GM12875 (cell line): Measurements from ENCODE around the gene TRIML1.

Source experiments
- H3K4me3 ChIP-seq: one replicate; pipeline ENCODE4 v1.5.1; 2011; ENCODE audit warnings: low read depth, low read length, control low read depth
- TF ChIP-seq, protein P1 (sequence below): IDR thresholded peaks from 2 replicates; pipeline ENCODE4 v1.5.1; 2011; ENCODE audit warnings: low read depth, mild to moderate bottlenecking, control low read depth, inconsistent platforms, low read length, moderate library complexity, borderline replicate concordance; ENCODE audit not compliant: insufficient read depth

TRIML1 gene, protein sequence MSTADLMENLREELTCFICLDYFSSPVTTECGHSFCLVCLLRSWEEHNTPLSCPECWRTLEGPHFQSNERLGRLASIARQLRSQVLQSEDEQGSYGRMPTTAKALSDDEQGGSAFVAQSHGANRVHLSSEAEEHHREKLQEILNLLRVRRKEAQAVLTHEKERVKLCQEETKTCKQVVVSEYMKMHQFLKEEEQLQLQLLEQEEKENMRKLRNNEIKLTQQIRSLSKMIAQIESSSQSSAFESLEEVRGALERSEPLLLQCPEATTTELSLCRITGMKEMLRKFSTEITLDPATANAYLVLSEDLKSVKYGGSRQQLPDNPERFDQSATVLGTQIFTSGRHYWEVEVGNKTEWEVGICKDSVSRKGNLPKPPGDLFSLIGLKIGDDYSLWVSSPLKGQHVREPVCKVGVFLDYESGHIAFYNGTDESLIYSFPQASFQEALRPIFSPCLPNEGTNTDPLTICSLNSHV

DNA sequence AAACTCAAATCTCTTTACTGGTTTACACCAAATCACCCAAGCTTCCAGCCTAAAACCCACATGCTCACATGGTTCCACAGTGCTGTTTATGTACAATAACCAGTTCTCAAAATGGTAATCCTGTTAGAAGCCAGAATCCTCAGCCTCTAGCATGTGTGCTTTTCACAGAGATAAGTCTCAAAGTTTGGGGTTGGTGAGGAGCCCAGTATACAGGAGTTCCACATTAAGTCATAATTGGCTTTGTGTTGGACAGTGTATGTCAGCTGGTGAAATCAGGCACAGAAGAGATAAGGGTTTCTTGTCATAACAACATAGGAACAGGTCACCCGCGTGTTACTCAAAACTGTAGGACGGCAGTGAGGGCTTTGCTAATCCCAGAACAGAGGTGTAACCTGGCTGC lies at the start of gene TRIML1:
TRIML1 (plus strand) TSS at position 301 of the 400 bp plus-strand sequence. CDS start 118 bp downstream, outside the sequence.
- TF ChIP-seq, protein P1, sequence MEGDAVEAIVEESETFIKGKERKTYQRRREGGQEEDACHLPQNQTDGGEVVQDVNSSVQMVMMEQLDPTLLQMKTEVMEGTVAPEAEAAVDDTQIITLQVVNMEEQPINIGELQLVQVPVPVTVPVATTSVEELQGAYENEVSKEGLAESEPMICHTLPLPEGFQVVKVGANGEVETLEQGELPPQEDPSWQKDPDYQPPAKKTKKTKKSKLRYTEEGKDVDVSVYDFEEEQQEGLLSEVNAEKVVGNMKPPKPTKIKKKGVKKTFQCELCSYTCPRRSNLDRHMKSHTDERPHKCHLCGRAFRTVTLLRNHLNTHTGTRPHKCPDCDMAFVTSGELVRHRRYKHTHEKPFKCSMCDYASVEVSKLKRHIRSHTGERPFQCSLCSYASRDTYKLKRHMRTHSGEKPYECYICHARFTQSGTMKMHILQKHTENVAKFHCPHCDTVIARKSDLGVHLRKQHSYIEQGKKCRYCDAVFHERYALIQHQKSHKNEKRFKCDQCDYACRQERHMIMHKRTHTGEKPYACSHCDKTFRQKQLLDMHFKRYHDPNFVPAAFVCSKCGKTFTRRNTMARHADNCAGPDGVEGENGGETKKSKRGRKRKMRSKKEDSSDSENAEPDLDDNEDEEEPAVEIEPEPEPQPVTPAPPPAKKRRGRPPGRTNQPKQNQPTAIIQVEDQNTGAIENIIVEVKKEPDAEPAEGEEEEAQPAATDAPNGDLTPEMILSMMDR, result no peak
- H3K4me3 ChIP-seq, result no peak within 1 kb of the TSS

DNA sequence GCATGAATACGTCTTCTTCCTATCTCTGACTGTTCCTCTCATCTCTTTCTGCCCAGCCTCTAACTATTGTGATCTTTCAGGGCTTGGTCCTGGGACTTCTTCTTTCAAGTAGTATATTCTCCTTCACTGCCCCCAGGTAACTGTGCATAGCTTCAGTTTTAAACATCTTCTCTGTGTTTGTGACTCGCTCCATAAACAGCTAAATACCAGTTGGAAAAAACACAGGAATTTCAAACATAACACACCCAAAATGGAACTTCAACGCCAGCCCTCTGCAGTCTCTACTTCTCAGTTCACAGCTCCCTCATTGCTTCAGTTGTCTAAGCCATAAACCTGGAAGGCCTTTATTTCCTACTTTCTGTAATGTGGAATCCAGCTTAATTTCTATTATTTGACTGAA lies 46.4 kb upstream of the TRIML1 start:
- H3K4me3 ChIP-seq, result no peak overlapping the region
- TF ChIP-seq, protein P1, result no peak

DNA sequence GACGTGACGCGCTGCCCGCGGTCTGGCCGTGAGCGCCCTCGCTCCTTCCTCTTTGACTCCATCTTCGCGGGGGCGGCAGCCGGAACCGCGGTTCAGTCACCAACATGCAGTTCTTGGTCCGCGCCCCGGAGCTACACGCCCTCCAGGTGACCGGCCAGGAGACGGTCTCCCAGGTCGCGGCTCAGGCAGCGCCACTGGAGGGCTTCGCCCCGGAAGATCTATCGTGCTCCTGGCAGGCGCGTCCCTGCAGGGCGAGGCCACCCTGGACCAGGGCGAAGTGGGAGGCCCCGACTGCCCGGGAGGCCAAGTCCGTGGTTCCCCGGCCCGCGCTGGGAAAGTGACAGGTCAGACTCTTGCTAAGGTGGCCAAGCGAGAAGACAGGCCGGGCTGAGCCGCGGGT lies 32.8 kb upstream of the TRIML1 start:
- TF ChIP-seq, protein P1, result no peak
- no peak overlapping the region for H3K4me3 ChIP-seq

DNA sequence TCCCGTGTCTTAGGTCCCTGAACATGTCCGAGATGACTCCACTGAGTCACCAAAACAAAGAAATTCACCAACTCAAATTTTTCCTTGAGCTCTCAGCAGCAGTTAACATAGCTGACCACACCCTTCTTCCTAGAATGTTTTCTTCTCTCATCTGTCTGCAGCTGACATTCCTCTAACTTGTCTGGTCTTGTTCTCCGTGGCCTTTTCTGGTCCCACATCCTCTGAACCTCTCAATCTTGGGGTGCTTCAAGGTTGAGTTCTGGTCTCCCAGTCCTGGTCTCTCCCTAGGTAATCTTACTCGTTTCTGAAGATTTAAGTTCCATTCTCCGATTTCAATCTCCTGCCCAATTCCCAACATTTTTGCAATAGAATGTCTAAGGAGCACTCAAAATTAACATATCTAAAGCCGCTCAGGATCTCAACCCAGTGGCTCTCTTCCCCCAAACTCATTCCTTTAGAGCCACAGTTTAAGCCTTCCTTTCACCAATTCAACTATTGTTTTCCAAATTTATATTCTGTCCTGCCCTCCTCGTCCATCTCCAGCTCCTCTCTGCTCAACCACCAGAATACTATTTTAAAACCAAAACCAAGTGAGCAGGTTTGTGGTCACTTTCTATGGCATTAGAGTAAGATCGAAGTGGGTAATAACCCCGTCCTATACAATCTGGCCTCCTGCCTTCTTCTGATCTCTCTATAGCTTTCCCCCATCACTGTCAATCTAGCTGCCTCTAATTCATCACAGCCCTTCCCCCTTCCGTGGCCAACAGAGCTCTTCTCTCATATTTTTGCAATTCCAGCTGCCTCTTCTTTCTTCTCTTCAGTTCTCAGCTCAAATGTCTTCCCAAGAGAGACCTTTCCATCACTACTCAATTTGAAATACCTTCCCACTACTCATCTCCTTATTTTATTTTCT lies 31.1 kb upstream of the TRIML1 start:
- TF ChIP-seq, protein P1, result no peak
- H3K4me3 ChIP-seq, result no peak overlapping the region

DNA sequence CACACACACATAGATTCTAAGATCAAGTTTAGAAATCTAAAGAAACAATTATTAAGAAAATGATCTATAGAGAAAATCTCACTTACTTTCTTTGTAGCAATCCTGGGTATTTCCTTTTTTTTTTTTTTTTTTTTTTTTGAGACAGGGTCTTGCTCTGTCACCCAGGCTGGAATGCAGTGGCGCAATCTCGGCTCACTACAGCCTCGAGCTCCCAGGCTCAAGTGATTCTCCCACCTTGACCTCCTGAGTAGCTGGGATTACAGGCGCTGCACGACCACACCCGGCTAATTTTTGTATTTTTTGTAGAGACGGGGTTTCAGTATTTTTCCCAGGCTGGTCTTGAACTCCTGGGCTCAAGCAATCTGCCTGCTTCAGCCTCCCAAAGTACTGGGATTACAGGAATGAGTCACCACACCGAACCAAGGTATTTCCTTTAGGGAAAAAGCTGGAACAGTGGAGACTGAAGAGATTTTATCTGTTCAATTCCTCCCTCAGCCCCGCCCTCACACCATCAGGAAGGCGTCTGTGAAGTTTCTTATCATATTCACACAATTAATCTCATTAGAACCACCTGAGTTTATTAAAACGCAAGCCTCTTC lies 30.0 kb upstream of the TRIML1 start, which contains the start of gene TRIML2:
TRIML2 (minus strand) TSS at position 447 of the 599 bp plus-strand sequence. CDS start 4,235 bp downstream, outside the sequence.
- no peak within 1 kb of the TSS for H3K4me3 ChIP-seq

DNA sequence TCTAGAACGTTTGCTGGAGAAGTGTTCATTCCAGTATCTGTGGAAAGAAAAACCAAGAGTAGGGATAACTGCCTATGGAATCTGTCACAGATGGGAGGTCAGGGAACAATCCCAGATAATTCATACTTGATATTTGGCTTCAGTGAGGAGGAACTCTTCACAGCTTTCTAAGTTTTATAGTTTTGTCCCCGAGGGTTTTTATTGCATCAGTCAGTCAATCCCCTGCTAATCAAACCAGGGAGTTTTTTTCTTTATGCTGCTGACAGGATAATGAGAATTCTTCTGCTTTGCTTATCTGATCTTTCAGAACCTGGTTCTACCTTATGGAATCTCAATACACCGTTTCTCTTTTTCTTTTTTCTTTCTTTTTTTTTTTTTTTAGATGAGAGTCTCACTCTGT lies 29.2 kb upstream of the TRIML1 start:
- no peak overlapping the region for H3K4me3 ChIP-seq
- TF ChIP-seq, protein P1, result no peak

More for the DNA sequence above, 30.0 kb upstream of the TRIML1 start, which contains the start of gene TRIML2:
- TF ChIP-seq, protein P1, result no peak
